K562 (cell line): ENCODE results near the gene COL9A2. TPM values are rescaled to one million over a fixed set of nuclear protein-coding genes. Genes with fewer than 3 reads are reported as not detected.

Experiments used
- ARID3B ChIP-seq: fragments of 250-450 bp; sonication (Bioruptor Pico); IDR thresholded peaks from 2 replicates; pipeline ENCODE4 v1.4.0; 2020; ENCODE audit warnings: borderline replicate concordance
- ARNT ChIP-seq, 2 experiments: fragments of 450-650 bp; IDR thresholded peaks; 2 replicates each; pipeline ENCODE4 v1.6.1; 2016; ENCODE audit warnings: mild to moderate bottlenecking in 1 of 2
- CREB3L1 ChIP-seq: fragments of 450-650 bp; IDR thresholded peaks from 2 replicates; pipeline ENCODE4 v1.6.1; 2014; ENCODE audit warnings: low read depth, mild to moderate bottlenecking, moderate library complexity, borderline replicate concordance
- IFI16 ChIP-seq: fragments of 250-450 bp; sonication (Bioruptor Pico); IDR thresholded peaks from 2 replicates; pipeline ENCODE4 v2.1.2; 2022; ENCODE audit warnings: mild to moderate bottlenecking, inconsistent platforms
- IRF9 ChIP-seq: fragments of 450-650 bp; IDR thresholded peaks from 2 replicates; pipeline ENCODE4 v1.6.1; 2016; ENCODE audit warnings: missing biosample characterization, missing genetic modification characterization
- MAFF ChIP-seq: IDR thresholded peaks from 2 replicates; pipeline ENCODE4 v1.6.1; 2012; ENCODE audit warnings: low read length, improper control_type of control experiment
- NFXL1 ChIP-seq: fragments of 450-650 bp; formaldehyde crosslinking; IDR thresholded peaks from 2 replicates; pipeline ENCODE4 v1.4.0; 2021; ENCODE audit warnings: mild to moderate bottlenecking
- POLR3A ChIP-seq: IDR thresholded peaks from 2 replicates; pipeline ENCODE4 v1.6.1; 2011; ENCODE audit warnings: borderline replicate concordance, mild to moderate bottlenecking, moderate library complexity; ENCODE audit not compliant: insufficient read length, insufficient read depth; ENCODE audit errors: extremely low read depth
- RERE ChIP-seq: sonication (generic); formaldehyde crosslinking; IDR thresholded peaks from 2 replicates; pipeline ENCODE4 v1.8.0; 2023; ENCODE audit warnings: missing genetic modification reagents, mild to moderate bottlenecking, borderline replicate concordance
- SREBF1 ChIP-seq: fragments of 150-350 bp; IDR thresholded peaks from 2 replicates; pipeline ENCODE4 v1.6.1; 2014; ENCODE audit warnings: antibody characterized with exemption, low read depth, low read length, borderline replicate concordance
- TRIM25 ChIP-seq: fragments of 450-650 bp; IDR thresholded peaks from 2 replicates; pipeline ENCODE4 v1.7.0; 2016; ENCODE audit warnings: borderline replicate concordance
- polyA plus RNA-seq, 8 experiments: library from polyadenylated mRNA; depleted of rRNA in 4 of 8; stranded (reverse) in 5 of 8; unstranded in 3 of 8; fragments of >200 nt; fragmentation: Nextera tagmentation in 2 of 8; fragmentation: Illumina TruSeq in 1 of 8; extraction: Ambion mirVana in 2 of 8; extraction: Trizol in 1 of 8; gene quantifications; 2 replicates each; pipeline versions ENCODE4 v1.2.1 to v1.2.3, GENCODE V29; 2011 to 2014; ENCODE audit warnings: inconsistent platforms in 1 of 8, missing spikeins in 1 of 8
- total RNA-seq, 7 experiments: library from RNA; depleted of rRNA in 6 of 7; stranded (reverse); fragments of >200 nt in 6 of 7; fragmentation: Illumina TruSeq in 2 of 7; extraction: Trizol in 2 of 7; gene quantifications; 2 replicates each; pipeline versions ENCODE4 v1.2.1 to v1.2.3, GENCODE V29; 2011 to 2021; ENCODE audit warnings: low replicate concordance in 1 of 7
- TF ChIP-seq, protein P1 (sequence below): sonication (generic); formaldehyde crosslinking; IDR thresholded peaks from 2 replicates; pipeline ENCODE4 v1.8.0; 2022; ENCODE audit warnings: mild to moderate bottlenecking, low read depth, missing genetic modification reagents

Gene COL9A2
- total and polyA plus RNA-seq, 9 of the 15 experiments (the other 6 are each of a cell fraction or from before 2014, with no cell fraction given) = 0.03 to 2.2 (median 0.31) TPM

- TF ChIP-seq CREB3L1 (no peak), POLR3A (no peak), ARNT (IDR thresholded peaks at IDR 0.05) (peak; percentile 28 to 36; a peak in 1 of 4 replicates), NFXL1 (CRISPR knock-in tag) (no peak), IRF9 (no peak), ARID3B (CRISPR knock-in tag) (no peak), IFI16 (CRISPR knock-in tag) (no peak), RERE (CRISPR knock-in tag) (no peak), MAFF (no peak), TRIM25 (no peak), SREBF1 (no peak)
- TF ChIP-seq, protein P1, sequence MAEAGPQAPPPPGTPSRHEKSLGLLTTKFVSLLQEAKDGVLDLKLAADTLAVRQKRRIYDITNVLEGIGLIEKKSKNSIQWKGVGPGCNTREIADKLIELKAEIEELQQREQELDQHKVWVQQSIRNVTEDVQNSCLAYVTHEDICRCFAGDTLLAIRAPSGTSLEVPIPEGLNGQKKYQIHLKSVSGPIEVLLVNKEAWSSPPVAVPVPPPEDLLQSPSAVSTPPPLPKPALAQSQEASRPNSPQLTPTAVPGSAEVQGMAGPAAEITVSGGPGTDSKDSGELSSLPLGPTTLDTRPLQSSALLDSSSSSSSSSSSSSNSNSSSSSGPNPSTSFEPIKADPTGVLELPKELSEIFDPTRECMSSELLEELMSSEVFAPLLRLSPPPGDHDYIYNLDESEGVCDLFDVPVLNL (CRISPR knock-in tag) = no peak
Measured at GRCh38 chr1:40339420-40340323, 22.6 kb upstream of the COL9A2 start (continued).
